HK-2 (cell line): ENCODE measurements around the gene TMEM132C.

Source experiments
- DNase-seq: peaks from one replicate; pipeline ENCODE4 v3.0.0-alpha.2; 2018; ENCODE audit not compliant: unreplicated experiment

TMEM132C gene

GRCh38 chr12:128415036-128415560 is 148.1 kb downstream of the TMEM132C start:
- DNase-seq: no peak

- DNase-seq: no peak
Measured at GRCh38 chr12:128418944-128419343, 152.0 kb downstream of the TMEM132C start.

GRCh38 chr12:128420163-128420562 is 153.2 kb downstream of the TMEM132C start:
- DNase-seq: no peak

- DNase-seq: no peak
Measured at GRCh38 chr12:128421375-128421774, 154.4 kb downstream of the TMEM132C start.

GRCh38 chr12:128423205-128423604 is 156.2 kb downstream of the TMEM132C start:
- no peak for DNase-seq

- no peak for DNase-seq
Measured at GRCh38 chr12:128424931-128425431, 158.0 kb downstream of the TMEM132C start.

- no peak for DNase-seq
Measured at GRCh38 chr12:128425666-128426331, 158.8 kb downstream of the TMEM132C start.

GRCh38 chr12:128426511-128426910 is 159.5 kb downstream of the TMEM132C start:
- no peak for DNase-seq

- no peak for DNase-seq
Measured at GRCh38 chr12:128439796-128440195, 172.8 kb downstream of the TMEM132C start.

- DNase-seq: no peak
Measured at GRCh38 chr12:128442096-128442495, 175.1 kb downstream of the TMEM132C start.

- DNase-seq: no peak
Measured at GRCh38 chr12:128444598-128444997, 177.6 kb downstream of the TMEM132C start.

GRCh38 chr12:128445415-128446127 is 178.6 kb downstream of the TMEM132C start:
- DNase-seq: no peak

- no peak for DNase-seq
Measured at GRCh38 chr12:128449146-128449894, 182.3 kb downstream of the TMEM132C start.

GRCh38 chr12:128450810-128451209 is 183.8 kb downstream of the TMEM132C start:
- no peak for DNase-seq

- DNase-seq: no peak
Measured at GRCh38 chr12:128455851-128456250, 188.9 kb downstream of the TMEM132C start.

- no peak for DNase-seq
Measured at GRCh38 chr12:128456922-128457321, 190.0 kb downstream of the TMEM132C start.

- no peak for DNase-seq
Measured at GRCh38 chr12:128458301-128458974, 191.5 kb downstream of the TMEM132C start.

GRCh38 chr12:128459067-128459466 is 192.1 kb downstream of the TMEM132C start:
- DNase-seq: no peak

- DNase-seq: no peak
Measured at GRCh38 chr12:128463881-128464280, 196.9 kb downstream of the TMEM132C start.

- DNase-seq: no peak
Measured at GRCh38 chr12:128467882-128468281, 200.9 kb downstream of the TMEM132C start.

GRCh38 chr12:128468926-128469325 is 202.0 kb downstream of the TMEM132C start:
- DNase-seq: no peak

GRCh38 chr12:128471491-128471890 is 204.5 kb downstream of the TMEM132C start:
- no peak for DNase-seq
